ENCODE measurements around the gene CLCN5. TPM values are rescaled to one million over a fixed set of nuclear protein-coding genes. Genes with fewer than 3 reads are reported as not detected.

Gene CLCN5
- total RNA-seq, 2 experiments from 2014 or later = 2.5 to 2.9 TPM

DNA sequence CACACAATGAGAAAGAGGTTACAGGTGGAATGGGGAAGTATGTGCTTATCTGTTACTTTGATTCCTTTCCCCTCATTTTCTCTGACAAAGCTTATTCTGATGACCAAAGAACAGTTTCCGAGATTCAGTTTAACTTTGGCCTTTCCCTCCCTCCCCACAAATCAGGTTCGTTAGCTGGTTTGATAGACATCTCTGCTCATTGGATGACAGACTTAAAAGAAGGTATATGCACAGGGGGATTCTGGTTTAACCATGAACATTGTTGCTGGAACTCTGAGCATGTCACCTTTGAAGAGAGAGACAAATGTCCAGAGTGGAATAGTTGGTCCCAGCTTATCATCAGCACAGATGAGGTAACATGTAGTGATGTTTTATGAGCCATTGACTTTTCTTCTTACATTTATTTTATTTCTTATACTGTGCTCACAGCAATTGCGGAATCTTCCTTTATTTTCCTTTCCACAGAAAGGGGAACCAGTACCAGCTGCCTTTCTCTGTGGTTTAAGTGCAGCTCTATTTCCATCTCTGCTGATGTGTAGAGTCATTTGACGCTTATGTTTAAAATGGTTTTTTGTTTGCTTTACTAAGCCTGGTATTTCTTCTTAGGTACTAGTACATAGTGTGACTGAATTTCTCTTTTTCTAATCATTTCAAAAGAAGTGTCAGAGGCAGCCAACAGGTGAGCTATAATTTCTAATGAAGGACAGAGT, 153.4 kb downstream of the CLCN5 start:
- Mint-ChIP-seq H3K36me3 (peaks cover 2% of the 10 kb centered on the region), H3K4me1 (ENCODE audit: low read depth) (no peaks in the 10 kb centered on the region), H3K4me3 (no peak overlapping the region), H3K27ac (no peak overlapping the region), H3K9me3 (no peaks in the 10 kb centered on the region), H3K27me3 (no peaks in the 10 kb centered on the region)
- intact Hi-C loops (cut with micrococcal nuclease) = no loop called here
- ChIA-PET POLR2A (no interaction called here), CTCF (no interaction called here)
- no peak for DNase-seq

- H3K27me3 Mint-ChIP-seq = no peaks in the 10 kb centered on the region
- DNase-seq = peak; percentile 17
- H3K9me3 Mint-ChIP-seq = no peaks in the 10 kb centered on the region
- ChIA-PET POLR2A (no interaction called here), CTCF (no interaction called here)
- H3K36me3 Mint-ChIP-seq = peaks cover 2% of the 10 kb centered on the region
- no peak overlapping the region for H3K27ac Mint-ChIP-seq
- no peaks in the 10 kb centered on the region for H3K4me1 Mint-ChIP-seq (ENCODE audit: low read depth)
- intact Hi-C loops (cut with micrococcal nuclease) = loop anchor here (5.0 kb wide), 1 partner anchor 164 kb away; no protein-coding TSS in a partner anchor
- no peak overlapping the region for H3K4me3 Mint-ChIP-seq
Measured at GRCh38 chrX:50081282-50081889, 159.0 kb downstream of the CLCN5 start.

DNA sequence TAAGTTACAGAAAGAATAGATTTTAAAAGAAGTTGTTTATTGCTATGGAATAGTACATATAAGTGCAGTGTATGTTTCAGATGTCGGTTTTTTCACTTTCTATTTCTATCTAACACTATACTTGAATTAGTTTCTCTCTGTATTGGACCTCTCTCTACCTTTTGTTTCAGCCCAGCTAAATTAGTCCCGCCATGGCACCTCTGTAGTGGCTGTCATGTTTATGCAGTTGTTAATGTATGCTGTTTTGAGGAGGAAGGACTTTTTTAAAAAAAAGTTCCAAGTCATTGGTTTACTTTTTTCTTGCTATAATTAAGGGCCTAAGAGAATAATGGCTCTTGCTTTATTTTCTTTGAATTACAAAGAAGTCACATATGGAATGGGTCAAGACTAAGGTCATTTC, 160.3 kb downstream of the CLCN5 start:
- Mint-ChIP-seq H3K4me3 (no peak overlapping the region), H3K9me3 (no peaks in the 10 kb centered on the region), H3K27me3 (no peaks in the 10 kb centered on the region), H3K4me1 (ENCODE audit: low read depth) (no peaks in the 10 kb centered on the region), H3K27ac (no peak overlapping the region), H3K36me3 (no peaks in the 10 kb centered on the region)
- ChIA-PET POLR2A (no interaction called here), CTCF (no interaction called here)
- DNase-seq = no peak
- intact Hi-C loops (cut with micrococcal nuclease) = loop anchor here (5.0 kb wide), 1 partner anchor 165 kb away; no protein-coding TSS in a partner anchor

GRCh38 chrX:50088645-50089044, 166.2 kb downstream of the CLCN5 start:
- ChIA-PET POLR2A (no interaction called here), CTCF (no interaction called here)
- no peaks in the 10 kb centered on the region for H3K4me1 Mint-ChIP-seq (ENCODE audit: low read depth)
- no peaks in the 10 kb centered on the region for H3K9me3 Mint-ChIP-seq
- H3K36me3 Mint-ChIP-seq = no peaks in the 10 kb centered on the region
- H3K27me3 Mint-ChIP-seq = no peaks in the 10 kb centered on the region
- no peak overlapping the region for H3K4me3 Mint-ChIP-seq
- DNase-seq = no peak
- H3K27ac Mint-ChIP-seq = no peak overlapping the region
- intact Hi-C loops (cut with micrococcal nuclease) = no loop called here

DNA sequence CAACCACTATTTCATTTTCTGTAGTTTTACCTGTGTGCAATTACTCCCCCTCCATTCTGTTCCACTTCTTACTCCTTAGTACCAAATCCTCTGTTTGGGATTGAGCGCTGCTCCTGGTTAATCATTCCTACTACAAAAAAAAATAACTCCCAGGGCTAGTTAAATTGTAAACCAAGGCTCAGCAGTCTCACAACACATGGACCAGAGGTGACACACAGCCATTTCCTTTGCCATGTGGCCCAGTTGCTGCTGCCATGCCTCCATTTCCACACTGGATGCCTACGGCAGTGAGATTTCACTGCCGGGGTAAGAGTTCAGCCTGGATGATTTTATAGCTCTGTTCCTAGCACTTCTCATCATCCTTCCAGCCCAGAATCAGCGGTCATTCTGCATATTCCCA, 171.2 kb downstream of the CLCN5 start:
- H3K27ac Mint-ChIP-seq = no peak overlapping the region
- no peaks in the 10 kb centered on the region for H3K9me3 Mint-ChIP-seq
- H3K27me3 Mint-ChIP-seq = no peaks in the 10 kb centered on the region
- H3K36me3 Mint-ChIP-seq = no peaks in the 10 kb centered on the region
- no peaks in the 10 kb centered on the region for H3K4me1 Mint-ChIP-seq (ENCODE audit: low read depth)
- DNase-seq = no peak
- no peak overlapping the region for H3K4me3 Mint-ChIP-seq
- POLR2A ChIA-PET = no interaction called here
- intact Hi-C loops (cut with micrococcal nuclease) = no loop called here
- CTCF ChIA-PET = no interaction called here

GRCh38 chrX:50097071-50097470, 174.7 kb downstream of the CLCN5 start:
- no peak overlapping the region for H3K4me3 Mint-ChIP-seq
- DNase-seq = no peak
- CTCF ChIA-PET = no interaction called here
- intact Hi-C loops (cut with micrococcal nuclease) = no loop called here
- H3K36me3 Mint-ChIP-seq = no peaks in the 10 kb centered on the region
- no peaks in the 10 kb centered on the region for H3K9me3 Mint-ChIP-seq
- POLR2A ChIA-PET = no interaction called here
- no peak overlapping the region for H3K27ac Mint-ChIP-seq
- no peaks in the 10 kb centered on the region for H3K4me1 Mint-ChIP-seq (ENCODE audit: low read depth)
- no peaks in the 10 kb centered on the region for H3K27me3 Mint-ChIP-seq

DNA sequence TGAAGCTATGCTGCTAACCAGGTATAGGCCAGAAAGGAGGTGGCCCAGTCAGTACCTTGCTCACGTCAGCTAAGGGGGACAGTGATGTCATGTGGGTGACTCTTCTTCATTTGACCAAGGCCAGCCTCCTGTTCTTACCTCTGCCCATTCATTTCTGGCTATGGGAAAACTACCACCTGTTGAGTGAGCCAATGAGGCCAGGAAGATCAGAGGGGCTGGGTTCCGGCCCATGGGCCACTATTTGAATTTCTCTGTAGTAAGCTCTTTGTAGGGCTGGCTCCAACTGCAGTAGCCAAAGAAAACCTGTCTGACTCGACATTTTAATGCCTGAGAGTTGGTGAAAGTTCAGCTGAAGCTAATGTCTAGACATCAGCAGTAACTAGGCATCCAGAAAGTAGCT, 175.8 kb downstream of the CLCN5 start:
- H3K27me3 Mint-ChIP-seq = no peaks in the 10 kb centered on the region
- CTCF ChIA-PET = no interaction called here
- no peaks in the 10 kb centered on the region for H3K36me3 Mint-ChIP-seq
- H3K27ac Mint-ChIP-seq = no peak overlapping the region
- H3K4me3 Mint-ChIP-seq = no peak overlapping the region
- no peaks in the 10 kb centered on the region for H3K9me3 Mint-ChIP-seq
- intact Hi-C loops (cut with micrococcal nuclease) = no loop called here
- no peaks in the 10 kb centered on the region for H3K4me1 Mint-ChIP-seq (ENCODE audit: low read depth)
- no peak for DNase-seq
- POLR2A ChIA-PET = no interaction called here

DNA sequence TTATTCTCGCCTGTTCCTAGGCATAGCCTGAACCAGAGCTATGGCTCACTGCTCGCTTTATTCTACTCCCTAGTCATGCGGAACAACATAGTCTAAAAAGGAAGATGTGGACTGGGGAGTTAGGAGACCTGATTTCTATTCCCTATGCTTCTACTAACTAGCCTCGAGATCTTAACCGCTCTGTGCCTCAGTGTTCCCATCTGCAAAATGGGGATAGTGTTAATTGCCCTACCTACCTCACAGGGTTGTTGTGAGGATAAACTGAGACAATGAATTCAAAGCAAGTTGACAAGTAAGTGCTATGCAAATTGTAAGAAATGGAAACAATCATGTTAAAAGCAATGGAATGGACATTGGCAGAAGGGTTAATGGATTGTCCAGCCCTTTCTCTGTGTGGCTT, 176.4 kb downstream of the CLCN5 start:
- H3K9me3 Mint-ChIP-seq = no peaks in the 10 kb centered on the region
- ChIA-PET CTCF (no interaction called here), POLR2A (no interaction called here)
- no peak overlapping the region for H3K4me3 Mint-ChIP-seq
- DNase-seq = no peak
- no peak overlapping the region for H3K27ac Mint-ChIP-seq
- H3K4me1 Mint-ChIP-seq (ENCODE audit: low read depth) = no peaks in the 10 kb centered on the region
- intact Hi-C loops (cut with micrococcal nuclease) = no loop called here
- no peaks in the 10 kb centered on the region for H3K27me3 Mint-ChIP-seq
- no peaks in the 10 kb centered on the region for H3K36me3 Mint-ChIP-seq

DNA sequence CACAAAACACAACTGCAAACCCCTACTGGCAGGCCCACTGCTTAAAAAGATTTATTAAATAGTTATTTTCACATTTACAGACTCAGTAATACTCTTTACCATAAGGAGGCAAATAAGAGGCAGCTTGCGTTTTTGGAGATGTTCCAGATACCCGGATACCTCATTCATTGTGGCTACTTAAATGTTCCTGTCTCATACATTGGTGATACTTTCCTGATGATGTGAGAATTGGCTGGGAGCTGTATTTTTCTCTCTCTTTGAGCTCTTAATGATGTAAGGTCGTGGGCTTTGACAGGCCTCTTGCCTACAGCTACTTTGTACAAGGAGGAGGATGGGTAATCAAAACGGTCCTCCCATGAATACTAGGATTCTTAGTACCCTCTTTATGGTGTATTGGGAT, 176.9 kb downstream of the CLCN5 start:
- H3K36me3 Mint-ChIP-seq = no peaks in the 10 kb centered on the region
- H3K27me3 Mint-ChIP-seq = no peaks in the 10 kb centered on the region
- H3K4me3 Mint-ChIP-seq = no peak overlapping the region
- no peak for DNase-seq
- no peaks in the 10 kb centered on the region for H3K9me3 Mint-ChIP-seq
- intact Hi-C loops (cut with micrococcal nuclease) = no loop called here
- no peak overlapping the region for H3K27ac Mint-ChIP-seq
- ChIA-PET CTCF (interaction anchor here (0.9 kb wide), 1 partner anchor 249 kb away, joined by 3 read pairs; no protein-coding TSS in a partner anchor), POLR2A (no interaction called here)
- no peaks in the 10 kb centered on the region for H3K4me1 Mint-ChIP-seq (ENCODE audit: low read depth)

- Mint-ChIP-seq H3K27me3 (no peaks in the 10 kb centered on the region), H3K4me1 (ENCODE audit: low read depth) (no peaks in the 10 kb centered on the region), H3K9me3 (no peaks in the 10 kb centered on the region), H3K27ac (no peak overlapping the region), H3K4me3 (no peak overlapping the region), H3K36me3 (no peaks in the 10 kb centered on the region)
- CTCF ChIA-PET = no interaction called here
- intact Hi-C loops (cut with micrococcal nuclease) = loop anchor here (2.0 kb wide), 1 partner anchor 481 kb away; no protein-coding TSS in a partner anchor
- POLR2A ChIA-PET = no interaction called here
- no peak for DNase-seq
Measured at GRCh38 chrX:50100188-50100587, 177.8 kb downstream of the CLCN5 start.

GRCh38 chrX:50103176-50103575, 180.8 kb downstream of the CLCN5 start:
- intact Hi-C loops (cut with micrococcal nuclease) = no loop called here
- H3K27me3 Mint-ChIP-seq = no peaks in the 10 kb centered on the region
- CTCF ChIA-PET = no interaction called here

GRCh38 chrX:50103866-50104566, 181.6 kb downstream of the CLCN5 start:
- H3K4me1 Mint-ChIP-seq (ENCODE audit: low read depth) = no peaks in the 10 kb centered on the region
- no peaks in the 10 kb centered on the region for H3K9me3 Mint-ChIP-seq
- no peaks in the 10 kb centered on the region for H3K27me3 Mint-ChIP-seq
- intact Hi-C loops (cut with micrococcal nuclease) = no loop called here
- POLR2A ChIA-PET = no interaction called here
- no peak overlapping the region for H3K27ac Mint-ChIP-seq
- DNase-seq = no peak
- no peaks in the 10 kb centered on the region for H3K36me3 Mint-ChIP-seq
- CTCF ChIA-PET = no interaction called here
- no peak overlapping the region for H3K4me3 Mint-ChIP-seq

More at GRCh38 chrX:50103176-50103575, 180.8 kb downstream of the CLCN5 start:
- POLR2A ChIA-PET = no interaction called here
- Mint-ChIP-seq H3K4me3 (no peak overlapping the region), H3K9me3 (no peaks in the 10 kb centered on the region), H3K27ac (no peak overlapping the region), H3K4me1 (ENCODE audit: low read depth) (no peaks in the 10 kb centered on the region), H3K36me3 (no peaks in the 10 kb centered on the region)
- no peak for DNase-seq

Data from activated CD4-positive, alpha-beta memory T cell treated with anti-CD3 and anti-CD28 coated beads for 36 hours (primary cell).